Fibroblast of lung (primary cell): Measurements from ENCODE around the gene BNIP5. TPM values are rescaled to one million over a fixed set of nuclear protein-coding genes. Genes with fewer than 3 reads are reported as not detected.

Source experiments
- DNase-seq, 2 donors: peaks; one replicate each; pipeline versions ENCODE4 v3.0.0 to v3.0.0-alpha.2; 2010; ENCODE audit warnings: low read depth in 2 of 2
- H2AFZ ChIP-seq: 2 replicates; pipeline ENCODE4 v1.5.1; 2012; ENCODE audit warnings: low read length, control low read depth, inconsistent platforms
- H3K27ac ChIP-seq: 2 replicates; pipeline ENCODE4 v1.5.1; 2011; ENCODE audit warnings: low read length, control low read depth; ENCODE audit not compliant: insufficient read depth
- H3K27me3 ChIP-seq: 2 replicates; pipeline ENCODE4 v1.5.1; 2011; ENCODE audit warnings: mild to moderate bottlenecking, low read length; ENCODE audit not compliant: control insufficient read depth, insufficient read depth
- H3K36me3 ChIP-seq: 2 replicates; pipeline ENCODE4 v1.5.1; 2011; ENCODE audit warnings: low read length; ENCODE audit not compliant: control insufficient read depth, insufficient read depth
- H3K4me1 ChIP-seq: 2 replicates; pipeline ENCODE4 v1.5.1; 2011; ENCODE audit warnings: low read length; ENCODE audit not compliant: control insufficient read depth, insufficient read depth; ENCODE audit errors: extremely low read depth
- H3K4me2 ChIP-seq: 2 replicates; pipeline ENCODE4 v1.5.1; 2011; ENCODE audit warnings: low read length, control low read depth; ENCODE audit not compliant: insufficient read depth; ENCODE audit errors: extremely low read depth
- H3K4me3 ChIP-seq, 4 experiments: fragments of 200-600 bp in 1 of 4; sonication (generic) in 1 of 4; replicated peaks in 1 of 4; 2 replicates each; pipeline ENCODE4 v1.5.1; 2011 to 2016; ENCODE audit warnings: low read length in 4 of 4, low read depth in 3 of 4, mild to moderate bottlenecking in 3 of 4, control low read depth in 2 of 4, inconsistent platforms in 1 of 4, mixed read lengths in 1 of 4; ENCODE audit not compliant: insufficient read depth in 1 of 4; ENCODE audit errors: control extremely low read depth in 1 of 4
- H3K79me2 ChIP-seq: 2 replicates; pipeline ENCODE4 v1.5.1; 2012; ENCODE audit warnings: mild to moderate bottlenecking, low read length, inconsistent platforms; ENCODE audit not compliant: control insufficient read depth, insufficient read depth
- H3K9ac ChIP-seq: 2 replicates; pipeline ENCODE4 v1.5.1; 2011; ENCODE audit warnings: mild to moderate bottlenecking, low read length, control low read depth; ENCODE audit not compliant: insufficient read depth
- H3K9me3 ChIP-seq: 2 replicates; pipeline ENCODE4 v1.5.1; 2012; ENCODE audit warnings: low read depth, low read length; ENCODE audit not compliant: control insufficient read depth, insufficient read depth
- H4K20me1 ChIP-seq: 2 replicates; pipeline ENCODE4 v1.5.1; 2011; ENCODE audit warnings: low read length; ENCODE audit not compliant: control insufficient read depth, insufficient read depth; ENCODE audit errors: extremely low read depth
- CTCF ChIP-seq, 2 donors: IDR thresholded peaks in 1 of 2; conservative IDR thresholded peaks in 1 of 2; 1 replicate in 1 of 2; 2 replicates in 1 of 2; pipeline ENCODE4 v1.5.1; 2011 to 2012; ENCODE audit warnings: low read length in 2 of 2, control low read depth in 1 of 2, inconsistent platforms in 1 of 2, low read depth in 1 of 2, mild to moderate bottlenecking in 1 of 2
- EZH2 ChIP-seq: IDR thresholded peaks from 2 replicates; pipeline ENCODE4 v1.5.1; 2012; ENCODE audit warnings: low read length, control low read depth, mild to moderate bottlenecking; ENCODE audit errors: missing control alignments
- polyA plus RNA-seq, 2 donors: library from polyadenylated mRNA; depleted of rRNA in 1 of 2; stranded (reverse) in 1 of 2; unstranded in 1 of 2; fragments of >200 nt; gene quantifications; 2 replicates each; pipeline ENCODE4 v1.2.1, GENCODE V29; 2011 to 2012; ENCODE audit warnings: missing spikeins in 1 of 2
- total RNA-seq: library from RNA; depleted of rRNA; stranded (reverse); fragments of >200 nt; gene quantifications from 2 replicates; pipeline ENCODE4 v1.2.1, GENCODE V29; 2014

The BNIP5 gene
- total and polyA plus RNA-seq, 2 donors (not counting 1 experiment from before 2014, with no cell fraction given) = not detected

- no peaks in the 10 kb centered on the region for H3K79me2 ChIP-seq
- no peak overlapping the region for H3K9ac ChIP-seq
- H3K9me3 ChIP-seq = no peaks in the 10 kb centered on the region
- no peaks in the 10 kb centered on the region for H3K36me3 ChIP-seq
- TF ChIP-seq CTCF (conservative IDR thresholded peaks at IDR 0.05 in 1 of 2, IDR thresholded peaks at IDR 0.05 in 1 of 2; ENCODE audit: low read depth in 1 of 2, low read length in 2 of 2) (no peak), EZH2 (no peak)
- H3K4me3 ChIP-seq = no peak overlapping the region
- no peaks in the 10 kb centered on the region for H3K4me1 ChIP-seq
- peaks cover 3% of the 10 kb centered on the region for H3K27me3 ChIP-seq
- H3K4me2 ChIP-seq = no peak overlapping the region
- no peak for DNase-seq
- no peak overlapping the region for H3K27ac ChIP-seq
- no peak overlapping the region for H2AFZ ChIP-seq
- H4K20me1 ChIP-seq = no peaks in the 10 kb centered on the region
These were observed 42.2 kb upstream of the BNIP5 start for GRCh38 chr6:36378936-36379335.

- Histone ChIP-seq H3K36me3 (no peaks in the 10 kb centered on the region), H3K27me3 (peaks cover 3% of the 10 kb centered on the region), H3K4me2 (no peak overlapping the region), H3K4me3 (no peak overlapping the region), H3K9ac (no peak overlapping the region), H3K79me2 (no peaks in the 10 kb centered on the region), H2AFZ (no peak overlapping the region), H4K20me1 (no peaks in the 10 kb centered on the region), H3K4me1 (no peaks in the 10 kb centered on the region), H3K9me3 (no peaks in the 10 kb centered on the region), H3K27ac (no peak overlapping the region)
- no peak for DNase-seq
- TF ChIP-seq CTCF (conservative IDR thresholded peaks at IDR 0.05 in 1 of 2, IDR thresholded peaks at IDR 0.05 in 1 of 2; ENCODE audit: low read depth in 1 of 2, low read length in 2 of 2) (no peak), EZH2 (no peak)
These were observed 41.7 kb upstream of the BNIP5 start for GRCh38 chr6:36378243-36378920.

GRCh38 chr6:36377594-36377993 lies 40.9 kb upstream of the BNIP5 start:
- Histone ChIP-seq H4K20me1 (no peaks in the 10 kb centered on the region), H3K4me2 (no peak overlapping the region), H3K27me3 (peaks cover 6% of the 10 kb centered on the region), H3K27ac (no peak overlapping the region), H3K4me1 (no peaks in the 10 kb centered on the region), H2AFZ (no peak overlapping the region), H3K9me3 (no peaks in the 10 kb centered on the region), H3K9ac (no peak overlapping the region), H3K36me3 (no peaks in the 10 kb centered on the region), H3K4me3 (no peak overlapping the region), H3K79me2 (no peaks in the 10 kb centered on the region)
- DNase-seq = no peak
- TF ChIP-seq EZH2 (no peak), CTCF (conservative IDR thresholded peaks at IDR 0.05 in 1 of 2, IDR thresholded peaks at IDR 0.05 in 1 of 2; ENCODE audit: low read depth in 1 of 2, low read length in 2 of 2) (no peak)
